Posterior cingulate gyrus (tissue), 11 donors: ENCODE measurements around the gene SLC23A3.
"Not testable (repeated sequence)": the region's sequence is repeated elsewhere in the genome, so short reads cannot be mapped to it uniquely, and the experiment has no call there.

ENCODE experiments used
- DNase-seq, 10 donors: peaks; one replicate each; pipeline versions ENCODE4 v3.0.0 to v3.0.0-alpha.2; 2020 to 2021; ENCODE audit warnings: mixed read lengths in 3 of 10
- intact Hi-C: fragments of 100-400 bp; cut with DNase I; formaldehyde crosslinking; loops from one replicate; pipeline ENCODE4 v1.15.1; 2023

The SLC23A3 gene

DNA sequence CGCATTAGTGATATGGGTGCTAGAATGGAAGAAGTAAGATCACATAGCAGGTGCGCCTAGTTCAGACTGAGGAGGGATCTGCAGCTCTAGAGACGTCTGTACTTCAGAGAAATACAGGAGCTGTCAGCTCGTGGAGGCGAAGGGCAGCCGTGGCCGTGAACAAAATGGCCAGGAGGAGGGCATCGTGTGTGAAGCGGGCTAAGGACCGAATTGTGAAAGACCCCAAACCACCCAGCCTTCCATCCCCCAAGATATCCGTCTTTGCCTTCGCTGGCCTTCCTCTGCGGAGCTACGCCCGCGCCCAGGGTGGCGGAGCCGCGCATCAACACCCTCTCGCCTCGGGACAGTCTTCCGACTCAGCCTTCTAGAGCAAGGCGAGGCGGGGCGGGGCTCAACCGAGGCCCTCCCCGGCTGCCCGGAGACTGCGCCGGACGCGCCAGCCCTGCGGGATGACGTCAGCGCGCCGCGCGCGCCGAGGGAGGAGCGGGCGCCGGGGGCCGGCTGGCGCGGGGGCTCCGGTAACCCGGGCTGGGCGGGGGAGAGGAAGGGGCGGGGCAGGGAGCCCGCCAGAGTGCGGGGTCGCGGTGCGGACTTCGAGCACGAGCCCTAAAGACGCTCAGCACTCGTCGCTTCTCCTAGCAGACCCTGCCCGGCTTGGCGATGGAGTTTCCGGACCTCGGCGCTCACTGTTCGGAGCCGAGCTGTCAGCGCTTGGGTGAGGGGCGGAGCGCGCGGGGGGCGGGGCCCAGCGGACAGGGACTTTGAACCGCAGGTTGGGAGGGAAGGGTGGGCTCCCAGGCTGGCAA, 36.7 kb upstream of the SLC23A3 start, which contains the start of gene ZFAND2B:
TSS of gene ZFAND2B (plus strand) at position 455 of the 806 bp plus-strand sequence. CDS start at position 661, 206 bp downstream.
- intact Hi-C loops = loop anchor here (2.0 kb wide), 1 partner anchor 28 kb away; the partner anchor contains the start of gene RETREG2
- DNase-seq = peak; percentile 90 to 99 (median 95)

DNA sequence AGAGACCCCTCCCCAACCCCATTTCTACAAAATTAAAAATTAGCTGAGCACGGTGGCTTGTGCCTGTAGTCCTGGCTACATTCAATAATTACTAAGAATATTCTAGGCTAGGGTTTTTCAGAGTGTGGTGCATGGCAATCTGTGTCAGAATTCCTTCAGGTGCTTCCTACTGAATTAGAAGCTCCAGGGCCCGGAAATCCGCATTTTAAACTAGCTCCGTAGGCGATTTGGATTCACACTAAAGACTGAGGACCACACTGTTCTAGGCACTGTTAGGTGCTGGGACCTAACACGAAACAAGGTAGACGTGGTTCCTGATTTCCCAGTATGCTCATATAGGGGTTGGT, 36.1 kb upstream of the SLC23A3 start:
- intact Hi-C loops = loop anchor here (2.0 kb wide), 1 partner anchor 27 kb away; the partner anchor contains the start of gene RETREG2
- DNase-seq = no peak

GRCh38 chr2:219205165-219205538, 35.3 kb upstream of the SLC23A3 start:
- intact Hi-C loops = no loop called here
- DNase-seq = peak in 2 of 10 donors; percentile 43 to 50

- peak in 2 of 10 donors; percentile 5 for DNase-seq
- intact Hi-C loops = no loop called here
Measured at GRCh38 chr2:219204425-219205164, 34.8 kb upstream of the SLC23A3 start.

GRCh38 chr2:219201331-219201730, 31.5 kb upstream of the SLC23A3 start:
- DNase-seq, intact Hi-C loops: not testable (repeated sequence)

DNA sequence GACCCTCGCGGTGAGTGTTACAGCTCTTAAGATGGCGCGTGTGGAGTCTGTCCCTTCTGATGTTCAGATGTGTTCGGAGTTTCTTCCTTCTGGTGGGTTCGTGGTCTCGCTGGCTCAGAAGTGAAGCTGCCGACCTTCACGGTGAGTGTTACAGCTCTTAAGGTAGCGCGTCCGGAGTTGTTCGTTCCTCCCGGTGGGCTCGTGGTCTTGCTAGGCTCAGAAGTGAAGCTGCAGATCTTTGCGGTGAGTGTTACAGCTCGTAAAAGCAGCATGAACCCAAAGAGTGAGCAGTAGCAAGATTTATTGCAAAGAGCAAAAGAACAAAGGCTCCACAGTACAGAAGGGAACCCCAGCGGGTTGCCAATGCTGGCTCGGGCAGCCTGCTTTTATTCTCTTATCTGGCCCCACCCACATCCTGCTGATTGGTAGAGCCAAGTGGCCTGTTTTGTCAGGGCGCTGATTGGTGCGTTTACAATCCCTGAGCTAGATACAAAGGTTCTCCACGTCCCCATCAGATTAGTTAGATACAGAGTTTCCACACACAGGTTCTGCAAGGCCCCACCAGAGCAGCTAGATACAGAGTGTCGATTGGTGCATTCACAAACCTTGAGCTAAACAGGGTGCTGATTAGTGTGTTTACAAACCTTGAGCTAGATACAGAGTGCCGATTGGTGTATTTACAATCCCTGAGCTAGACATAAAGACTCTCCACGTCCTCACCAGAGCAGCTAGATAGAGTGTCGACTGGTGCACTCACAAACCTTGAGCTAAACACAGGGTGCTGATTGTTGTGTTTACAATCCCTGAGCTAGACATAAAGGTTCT, 30.9 kb upstream of the SLC23A3 start:
- peak in 2 of 10 donors; percentile 35 to 84 for DNase-seq
- intact Hi-C loops = not testable (repeated sequence)

GRCh38 chr2:219199470-219200211, 29.8 kb upstream of the SLC23A3 start:
- peak in 2 of 10 donors; percentile 29 to 59 for DNase-seq
- intact Hi-C loops = no loop called here

DNA sequence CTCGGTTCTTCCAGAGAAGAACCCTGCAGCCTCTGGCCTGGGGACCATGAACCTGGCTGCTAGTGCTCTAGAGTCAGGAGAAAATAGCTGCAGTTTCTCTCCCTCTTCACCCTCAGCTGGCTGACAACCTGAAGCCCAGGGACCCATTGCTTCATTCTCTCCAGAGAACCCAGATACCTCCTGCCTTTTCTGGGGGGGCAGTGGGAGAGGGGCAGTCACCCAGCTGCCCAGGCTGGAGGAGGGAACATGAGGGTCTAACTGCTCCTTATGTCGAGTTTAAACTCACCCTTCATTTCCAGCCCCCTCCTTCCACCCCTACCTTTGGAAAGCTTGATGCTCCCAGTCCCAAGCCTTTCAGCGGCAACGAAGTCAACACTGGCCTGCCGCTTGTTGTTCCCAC, 29.1 kb upstream of the SLC23A3 start:
- DNase-seq = peak in 1 of 10 donors; percentile 17
- intact Hi-C loops = no loop called here

- intact Hi-C loops = no loop called here
- no peak for DNase-seq
Measured at GRCh38 chr2:219197388-219197787, 27.6 kb upstream of the SLC23A3 start.

GRCh38 chr2:219186754-219187456, 17.1 kb upstream of the SLC23A3 start:
- intact Hi-C loops = no loop called here
- peak in 1 of 10 donors; percentile 12 for DNase-seq

GRCh38 chr2:219184121-219184520, 14.3 kb upstream of the SLC23A3 start:
- intact Hi-C loops = no loop called here
- DNase-seq = peak in 2 of 10 donors; percentile 7 to 33

DNA sequence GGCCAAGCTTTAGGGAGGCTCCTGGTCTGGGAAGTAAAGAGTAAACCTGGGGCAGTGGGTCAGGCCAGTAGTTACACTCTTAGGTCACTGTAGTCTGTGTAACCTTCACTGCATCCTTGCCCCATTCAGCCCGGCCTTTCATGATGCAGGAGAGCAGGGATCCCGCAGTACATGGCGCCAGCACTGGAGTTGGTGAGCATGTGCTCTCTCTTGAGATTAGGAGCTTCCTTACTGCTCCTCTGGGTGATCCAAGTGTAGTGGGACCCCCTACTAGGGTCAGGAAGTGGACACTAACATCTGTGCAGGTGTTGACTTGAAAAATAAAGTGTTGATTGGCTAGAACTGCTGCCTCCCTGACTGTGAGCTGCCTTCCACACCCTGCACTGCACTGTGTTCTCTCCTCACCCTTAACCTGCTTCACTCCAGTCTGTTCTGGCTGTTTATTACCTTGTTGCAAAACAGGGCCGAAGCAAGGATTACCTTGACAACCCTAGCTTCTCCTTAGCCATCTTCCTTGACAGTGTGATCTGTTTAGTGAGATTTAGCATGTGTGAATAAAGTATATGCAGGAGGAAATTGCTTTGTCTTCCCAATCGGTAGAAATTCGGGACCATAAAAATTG, 13.4 kb upstream of the SLC23A3 start:
- DNase-seq = peak in 2 of 10 donors; percentile 2 to 51
- intact Hi-C loops = no loop called here

- peak in 1 of 10 donors; percentile 75 for DNase-seq
- intact Hi-C loops = no loop called here
Measured at GRCh38 chr2:219182331-219183150, 12.7 kb upstream of the SLC23A3 start.

DNA sequence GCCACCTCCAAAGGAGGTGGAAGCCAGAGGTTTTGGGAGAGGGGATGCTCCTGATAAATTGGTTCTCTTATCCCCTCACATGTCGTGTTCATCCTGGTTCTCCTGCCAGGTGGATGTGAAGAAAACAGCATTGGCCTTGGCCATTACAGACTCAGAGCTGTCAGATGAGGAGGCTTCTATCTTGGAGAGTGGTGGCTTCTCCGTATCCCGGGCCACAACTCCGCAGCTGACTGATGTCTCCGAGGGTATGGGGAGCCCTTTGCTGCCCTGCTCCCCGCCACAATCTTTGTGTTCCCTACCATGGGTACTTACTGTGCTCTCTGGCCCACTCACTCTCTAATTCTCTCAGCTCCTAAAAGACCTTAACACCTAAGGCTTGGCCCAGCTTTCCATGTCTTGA, 11.7 kb upstream of the SLC23A3 start:
- peak in 1 of 10 donors; percentile 2 for DNase-seq
- intact Hi-C loops = no loop called here

DNA sequence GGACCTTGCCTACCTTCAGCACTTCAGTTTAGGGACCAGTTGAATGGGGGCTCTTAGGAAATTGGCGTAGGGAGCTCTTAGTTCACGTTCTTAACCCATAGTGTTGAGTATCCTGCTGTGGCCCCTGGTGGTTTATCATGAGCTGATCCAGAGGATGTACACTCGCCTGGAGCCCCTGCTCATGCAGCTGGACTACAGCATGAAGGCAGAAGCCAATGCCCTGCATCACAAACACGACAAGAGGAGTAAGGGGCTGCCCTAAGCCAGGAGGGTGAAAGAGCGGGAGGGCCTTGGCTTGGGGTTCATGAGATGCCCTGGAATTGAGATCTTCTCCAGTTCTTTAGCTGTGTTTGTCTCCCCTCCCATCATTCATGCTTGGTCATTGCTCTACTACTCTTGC, 11.1 kb upstream of the SLC23A3 start:
- intact Hi-C loops = no loop called here
- peak in 1 of 10 donors; percentile 14 for DNase-seq

DNA sequence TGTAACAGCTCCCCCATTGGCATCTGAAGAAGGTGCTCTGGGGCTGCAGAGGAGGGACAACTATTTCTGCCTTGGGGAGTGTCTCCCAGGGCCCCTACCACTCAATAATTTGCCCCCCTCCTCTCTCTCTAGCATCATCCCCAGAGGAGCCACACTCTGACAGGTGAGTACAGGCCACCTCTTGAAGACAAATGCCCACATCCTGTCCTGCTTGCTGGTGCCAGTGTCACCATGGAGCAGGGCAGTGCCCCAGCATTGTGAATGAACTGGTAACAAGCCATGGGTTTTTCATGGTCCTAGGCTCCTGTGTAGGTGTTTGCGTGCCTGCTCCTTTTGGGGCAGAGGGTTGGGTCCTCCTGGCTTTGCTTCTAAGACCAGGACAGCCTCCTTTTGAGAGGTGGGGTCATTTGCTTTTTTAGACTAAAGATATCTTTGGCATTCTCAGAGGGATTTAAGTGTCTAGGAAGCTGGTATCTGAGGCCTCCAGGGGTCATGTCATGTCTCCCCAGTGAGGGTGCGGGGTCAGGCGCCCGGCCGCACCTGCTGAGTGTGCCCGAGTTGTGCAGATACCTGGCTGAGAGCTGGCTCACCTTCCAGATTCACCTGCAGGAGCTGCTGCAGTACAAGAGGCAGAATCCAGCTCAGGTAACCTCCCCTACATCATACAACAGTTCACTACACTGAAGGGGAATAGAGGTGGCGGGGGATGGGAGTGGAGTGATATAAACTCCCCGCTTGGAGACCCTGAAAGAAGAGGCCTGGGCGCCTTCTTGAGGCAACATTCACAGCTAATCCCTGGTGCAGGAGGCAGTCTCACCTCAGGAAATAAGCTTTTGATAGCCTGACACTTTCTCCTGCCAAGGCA, 10.0 kb upstream of the SLC23A3 start:
- DNase-seq = peak in 1 of 10 donors; percentile 77
- intact Hi-C loops = loop anchor here (2.0 to 5.0 kb wide), 2 partner anchors 27 to 117 kb away; partner anchors contain the start of gene ZFAND2B
